BE2C (cell line): ENCODE results near the gene CDRT4. TPM values are rescaled to one million over a fixed set of nuclear protein-coding genes. Genes with fewer than 3 reads are reported as not detected.

Experiments used
- DNase-seq: peaks from one replicate; pipeline ENCODE4 v3.0.0-alpha.2; 2020
- H3K27me3 ChIP-seq: fragments of 250-450 bp; sonication (Bioruptor Pico); 2 replicates; pipeline ENCODE4 v1.5.1; 2020; ENCODE audit warnings: mild to moderate bottlenecking
- H3K36me3 ChIP-seq: fragments of 250-450 bp; sonication (Bioruptor Pico); 2 replicates; pipeline ENCODE4 v1.5.1; 2020; ENCODE audit warnings: mild to moderate bottlenecking
- H3K4me1 ChIP-seq: fragments of 250-450 bp; sonication (Bioruptor Pico); 2 replicates; pipeline ENCODE4 v1.5.1; 2020
- H3K4me3 ChIP-seq: 2 replicates; pipeline ENCODE4 v1.5.1; 2011; ENCODE audit warnings: low read depth, low read length
- H3K9me3 ChIP-seq: fragments of 250-450 bp; sonication (Bioruptor Pico); 2 replicates; pipeline ENCODE4 v1.5.1; 2020
- CTCF ChIP-seq: IDR thresholded peaks from 2 replicates; pipeline ENCODE4 v1.5.1; 2012; ENCODE audit warnings: mild to moderate bottlenecking, low read depth, low read length
- polyA plus RNA-seq: library from polyadenylated mRNA; unstranded; fragments of >200 nt; gene quantifications from one replicate; pipeline ENCODE4 v1.2.1, GENCODE V29; 2012; ENCODE audit warnings: low read depth, missing spikeins; ENCODE audit not compliant: insufficient read length, insufficient read depth

The CDRT4 gene
- not detected for polyA plus RNA-seq

GRCh38 chr17:15467592-15467991 lies at the start of gene CDRT4:
TSS of gene CDRT4 (minus strand) at chr17:15467621. CDS start at chr17:15440238, 27,383 bp downstream.
- H3K4me3 ChIP-seq = no peak within 1 kb of the TSS
- DNase-seq = no peak
- no peaks in the 10 kb centered on the region for H3K27me3 ChIP-seq
- H3K36me3 ChIP-seq = no peaks in the 10 kb centered on the region
- no peaks in the 10 kb centered on the region for H3K9me3 ChIP-seq
- peaks cover 4% of the 10 kb centered on the region for H3K4me1 ChIP-seq
- no peak for TF ChIP-seq CTCF

GRCh38 chr17:15516150-15516549 lies 48.7 kb upstream of the CDRT4 start:
- TF ChIP-seq CTCF = no peak
- Histone ChIP-seq H3K4me1 (no peaks in the 10 kb centered on the region), H3K36me3 (no peaks in the 10 kb centered on the region), H3K27me3 (no peaks in the 10 kb centered on the region), H3K9me3 (no peaks in the 10 kb centered on the region), H3K4me3 (no peak overlapping the region)
- no peak for DNase-seq

- DNase-seq = no peak
- H3K9me3 ChIP-seq = no peaks in the 10 kb centered on the region
- TF ChIP-seq CTCF = no peak
- H3K27me3 ChIP-seq = no peaks in the 10 kb centered on the region
- H3K4me1 ChIP-seq = no peaks in the 10 kb centered on the region
- no peak overlapping the region for H3K4me3 ChIP-seq
- no peaks in the 10 kb centered on the region for H3K36me3 ChIP-seq
Measured at GRCh38 chr17:15514469-15514868, 47.0 kb upstream of the CDRT4 start.

- no peaks in the 10 kb centered on the region for H3K4me1 ChIP-seq
- H3K9me3 ChIP-seq = no peaks in the 10 kb centered on the region
- no peak for TF ChIP-seq CTCF
- H3K4me3 ChIP-seq = no peak overlapping the region
- no peak for DNase-seq
- H3K27me3 ChIP-seq = no peaks in the 10 kb centered on the region
- no peaks in the 10 kb centered on the region for H3K36me3 ChIP-seq
Measured at GRCh38 chr17:15513856-15514459, 46.5 kb upstream of the CDRT4 start.

- Histone ChIP-seq H3K27me3 (no peaks in the 10 kb centered on the region), H3K9me3 (no peaks in the 10 kb centered on the region), H3K4me3 (no peak overlapping the region), H3K36me3 (no peaks in the 10 kb centered on the region), H3K4me1 (no peaks in the 10 kb centered on the region)
- DNase-seq = no peak
- TF ChIP-seq CTCF = no peak
Measured at GRCh38 chr17:15513058-15513791, 45.8 kb upstream of the CDRT4 start.

- Histone ChIP-seq H3K9me3 (no peaks in the 10 kb centered on the region), H3K36me3 (no peaks in the 10 kb centered on the region), H3K4me3 (no peak overlapping the region), H3K4me1 (no peaks in the 10 kb centered on the region), H3K27me3 (no peaks in the 10 kb centered on the region)
- no peak for DNase-seq
- TF ChIP-seq CTCF = no peak
Measured at GRCh38 chr17:15512071-15512709, 44.8 kb upstream of the CDRT4 start.
